ENCODE data around the gene NLGN4X. TPM values are rescaled to one million over a fixed set of nuclear protein-coding genes. Genes with fewer than 3 reads are reported as not detected.

The NLGN4X gene
- total RNA-seq, 1 donor from 2014 or later: 51.5 TPM

- DNase-seq (ENCODE audit: extremely low spot score, unreplicated experiment): no peak
- Mint-ChIP-seq H3K4me3 (peak overlapping the region; percentile 96), H3K9me3 (no peaks in the 10 kb centered on the region), H3K27me3 (peaks cover 46% of the 10 kb centered on the region), H3K36me3 (no peaks in the 10 kb centered on the region), H3K4me1 (ENCODE audit: unreplicated experiment) (peaks cover 21% of the 10 kb centered on the region), H3K27ac (no peak overlapping the region)
- TF ChIP-seq CTCF (conservative IDR thresholded peaks at IDR 0.05): no peak
Observed at GRCh38 chrX:6227935-6228334, 732 bp downstream of the NLGN4X start.

- Mint-ChIP-seq H3K4me1 (ENCODE audit: unreplicated experiment) (peaks cover 21% of the 10 kb centered on the region), H3K27me3 (peaks cover 42% of the 10 kb centered on the region), H3K27ac (peak overlapping the region; percentile 71), H3K36me3 (no peaks in the 10 kb centered on the region), H3K4me3 (peak overlapping the region; percentile 96), H3K9me3 (no peaks in the 10 kb centered on the region)
- peak; percentile 67 for DNase-seq (ENCODE audit: extremely low spot score, unreplicated experiment)
- no peak for TF ChIP-seq CTCF (conservative IDR thresholded peaks at IDR 0.05)
Observed at GRCh38 chrX:6227453-6227835, 1.2 kb downstream of the NLGN4X start.

GRCh38 chrX:6226596-6227452 lies 1.8 kb downstream of the NLGN4X start:
- H3K27ac Mint-ChIP-seq: peak overlapping the region; percentile 22
- no peak for TF ChIP-seq CTCF (conservative IDR thresholded peaks at IDR 0.05)
- peak; percentile 74 for DNase-seq (ENCODE audit: extremely low spot score, unreplicated experiment)
- peaks cover 42% of the 10 kb centered on the region for H3K27me3 Mint-ChIP-seq
- H3K36me3 Mint-ChIP-seq: no peaks in the 10 kb centered on the region
- peaks cover 21% of the 10 kb centered on the region for H3K4me1 Mint-ChIP-seq (ENCODE audit: unreplicated experiment)
- no peaks in the 10 kb centered on the region for H3K9me3 Mint-ChIP-seq
- peak overlapping the region; percentile 96 for H3K4me3 Mint-ChIP-seq

DNA sequence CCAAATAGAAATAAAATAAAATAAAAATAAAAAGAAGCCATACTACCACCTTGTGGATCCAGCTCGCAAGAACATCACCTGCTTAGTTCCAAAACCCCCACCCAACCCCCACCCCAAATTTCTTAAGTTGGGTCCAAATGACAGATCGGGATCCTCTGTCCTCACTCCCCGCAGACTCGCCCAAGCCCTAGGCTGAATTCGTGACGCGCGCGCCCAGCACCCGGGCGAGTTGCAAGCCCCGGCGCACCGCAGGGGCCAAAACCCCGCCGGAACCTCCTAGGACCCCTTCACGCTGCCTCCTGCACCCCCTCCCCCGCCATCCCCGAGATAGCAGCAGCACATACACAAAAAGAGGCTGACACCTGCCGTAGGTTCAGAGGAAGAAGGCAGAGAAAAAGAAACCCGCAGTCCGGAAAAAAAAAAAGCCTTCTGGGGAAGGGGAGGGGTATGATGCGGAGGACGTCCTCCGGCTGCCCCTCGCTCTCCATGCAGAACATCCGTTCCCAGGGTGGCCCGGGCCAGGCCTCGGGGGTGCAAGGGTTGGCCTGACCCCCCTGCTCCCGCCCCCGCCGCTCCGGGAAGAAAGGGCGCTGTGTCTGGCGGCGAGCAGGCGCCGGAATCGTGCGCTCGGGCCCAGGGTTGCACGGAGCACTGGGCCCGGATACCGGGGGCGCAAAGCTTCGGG lies 2.6 kb downstream of the NLGN4X start:
- peak; percentile 70 for TF ChIP-seq CTCF (conservative IDR thresholded peaks at IDR 0.05)
- peak overlapping the region; percentile 31 for H3K27ac Mint-ChIP-seq
- H3K4me1 Mint-ChIP-seq (ENCODE audit: unreplicated experiment): peaks cover 21% of the 10 kb centered on the region

GRCh38 chrX:6225288-6225910 lies 3.3 kb downstream of the NLGN4X start:
- Mint-ChIP-seq H3K9me3 (no peaks in the 10 kb centered on the region), H3K4me3 (peak overlapping the region; percentile 96), H3K4me1 (ENCODE audit: unreplicated experiment) (peaks cover 21% of the 10 kb centered on the region), H3K36me3 (no peaks in the 10 kb centered on the region), H3K27me3 (peaks cover 29% of the 10 kb centered on the region), H3K27ac (peak overlapping the region; percentile 31)
- DNase-seq (ENCODE audit: extremely low spot score, unreplicated experiment): no peak
- no peak for TF ChIP-seq CTCF (conservative IDR thresholded peaks at IDR 0.05)

More for the DNA sequence above, 2.6 kb downstream of the NLGN4X start:
- H3K36me3 Mint-ChIP-seq: no peaks in the 10 kb centered on the region
- DNase-seq (ENCODE audit: extremely low spot score, unreplicated experiment): peak; percentile 74
- H3K4me3 Mint-ChIP-seq: peak overlapping the region; percentile 96
- peaks cover 36% of the 10 kb centered on the region for H3K27me3 Mint-ChIP-seq
- H3K9me3 Mint-ChIP-seq: no peaks in the 10 kb centered on the region

All from type B pancreatic cell (in vitro differentiated cells).